ENCODE results near the gene HJURP.

GRCh38 chr2:233851169-233851568 is 3.2 kb downstream of the HJURP start:
- TF ChIP-seq CTCF (conservative IDR thresholded peaks at IDR 0.05) (no peak), EZH2 (IDR thresholded peaks at IDR 0.05; ENCODE audit: low read depth) (no peak)

All from PC-9 (cell line).